ENCODE results near the gene BAIAP2L2.

GRCh38 chr22:38097058-38097457, 13.4 kb downstream of the BAIAP2L2 start:
- no peak for TF ChIP-seq CTCF (IDR thresholded peaks at IDR 0.05)
- TF ChIP-seq POLR2A (IDR thresholded peaks at IDR 0.05) = no peak
- no peak for TF ChIP-seq POLR2AphosphoS5 (IDR thresholded peaks at IDR 0.05; ENCODE audit: insufficient read depth in 1 of 2, low read depth in 1 of 2)
